Mononuclear cell (primary cell): Measurements from ENCODE around the gene KLHL35. TPM values are rescaled to one million over a fixed set of nuclear protein-coding genes. Genes with fewer than 3 reads are reported as not detected.

Experiments used
- H3K27me3 ChIP-seq: 2 replicates; pipeline ENCODE4 v1.6.0; 2011; ENCODE audit warnings: low read length, control low read depth; ENCODE audit not compliant: insufficient read depth
- H3K4me1 ChIP-seq: 2 replicates; pipeline ENCODE4 v1.5.1; 2011; ENCODE audit warnings: mild to moderate bottlenecking, low read length, control low read depth; ENCODE audit not compliant: insufficient read depth
- H3K4me3 ChIP-seq: 2 replicates; pipeline ENCODE4 v1.5.1; 2011; ENCODE audit warnings: mild to moderate bottlenecking, low read length, moderate library complexity
- H3K9me3 ChIP-seq: 2 replicates; pipeline ENCODE4 v1.5.1; 2011; ENCODE audit warnings: low read depth, mild to moderate bottlenecking, control low read depth, low read length
- total RNA-seq: library from RNA; depleted of rRNA; stranded (reverse); fragments of >200 nt; gene quantifications from one replicate; pipeline ENCODE4 v1.2.3, GENCODE V29; 2012

Gene KLHL35
- 0.52 TPM for total RNA-seq

GRCh38 chr11:75432911-75433321 is at the start of gene KLHL35:
TSS of gene KLHL35 (minus strand) at chr11:75433203. CDS start at chr11:75430629, 2,574 bp downstream.
- Histone ChIP-seq H3K27me3 (peaks cover 43% of the 10 kb centered on the region), H3K9me3 (no peaks in the 10 kb centered on the region), H3K4me1 (peaks cover 17% of the 10 kb centered on the region), H3K4me3 (no peak within 1 kb of the TSS)

- H3K4me3 ChIP-seq: no peak overlapping the region
- H3K4me1 ChIP-seq: no peaks in the 10 kb centered on the region
- no peaks in the 10 kb centered on the region for H3K9me3 ChIP-seq
- no peaks in the 10 kb centered on the region for H3K27me3 ChIP-seq
These were observed 49.1 kb upstream of the KLHL35 start for GRCh38 chr11:75481922-75482606.

GRCh38 chr11:75481223-75481921 is 48.4 kb upstream of the KLHL35 start:
- Histone ChIP-seq H3K9me3 (no peaks in the 10 kb centered on the region), H3K27me3 (no peaks in the 10 kb centered on the region), H3K4me3 (no peak overlapping the region), H3K4me1 (no peaks in the 10 kb centered on the region)

GRCh38 chr11:75480185-75481175 is 47.5 kb upstream of the KLHL35 start:
- Histone ChIP-seq H3K4me3 (no peak overlapping the region), H3K27me3 (no peaks in the 10 kb centered on the region), H3K9me3 (no peaks in the 10 kb centered on the region), H3K4me1 (peaks cover 6% of the 10 kb centered on the region)

- Histone ChIP-seq H3K27me3 (no peaks in the 10 kb centered on the region), H3K9me3 (no peaks in the 10 kb centered on the region), H3K4me3 (no peak overlapping the region), H3K4me1 (peaks cover 15% of the 10 kb centered on the region)
These were observed 46.7 kb upstream of the KLHL35 start for GRCh38 chr11:75479597-75480145.

- no peak overlapping the region for H3K4me3 ChIP-seq
- no peaks in the 10 kb centered on the region for H3K27me3 ChIP-seq
- H3K4me1 ChIP-seq: peaks cover 20% of the 10 kb centered on the region
- H3K9me3 ChIP-seq: no peaks in the 10 kb centered on the region
These were observed 46.0 kb upstream of the KLHL35 start for GRCh38 chr11:75478783-75479596.

GRCh38 chr11:75477614-75477935 is 44.6 kb upstream of the KLHL35 start:
- no peaks in the 10 kb centered on the region for H3K27me3 ChIP-seq
- H3K4me1 ChIP-seq: peaks cover 20% of the 10 kb centered on the region
- H3K9me3 ChIP-seq: no peaks in the 10 kb centered on the region
- no peak overlapping the region for H3K4me3 ChIP-seq

GRCh38 chr11:75476739-75477613 is 44.0 kb upstream of the KLHL35 start:
- Histone ChIP-seq H3K4me1 (peaks cover 20% of the 10 kb centered on the region), H3K4me3 (no peak overlapping the region), H3K9me3 (no peaks in the 10 kb centered on the region), H3K27me3 (no peaks in the 10 kb centered on the region)

GRCh38 chr11:75475767-75476650 is 43.0 kb upstream of the KLHL35 start:
- H3K9me3 ChIP-seq: no peaks in the 10 kb centered on the region
- no peak overlapping the region for H3K4me3 ChIP-seq
- H3K4me1 ChIP-seq: peaks cover 20% of the 10 kb centered on the region
- H3K27me3 ChIP-seq: no peaks in the 10 kb centered on the region

- H3K9me3 ChIP-seq: no peaks in the 10 kb centered on the region
- H3K4me3 ChIP-seq: no peak overlapping the region
- peaks cover 20% of the 10 kb centered on the region for H3K4me1 ChIP-seq
- no peaks in the 10 kb centered on the region for H3K27me3 ChIP-seq
These were observed 42.1 kb upstream of the KLHL35 start for GRCh38 chr11:75474878-75475766.

GRCh38 chr11:75474240-75474639 is 41.2 kb upstream of the KLHL35 start:
- no peaks in the 10 kb centered on the region for H3K27me3 ChIP-seq
- peaks cover 20% of the 10 kb centered on the region for H3K4me1 ChIP-seq
- no peaks in the 10 kb centered on the region for H3K9me3 ChIP-seq
- H3K4me3 ChIP-seq: no peak overlapping the region

GRCh38 chr11:75473684-75474083 is 40.7 kb upstream of the KLHL35 start:
- peaks cover 20% of the 10 kb centered on the region for H3K4me1 ChIP-seq
- no peaks in the 10 kb centered on the region for H3K9me3 ChIP-seq
- no peak overlapping the region for H3K4me3 ChIP-seq
- no peaks in the 10 kb centered on the region for H3K27me3 ChIP-seq
